GM10847 (cell line): ENCODE data around the gene GLS.
A peak's percentile ranks its signal among the peaks of the same experiment; 100 is the strongest.

ENCODE experiments used
- POLR2A ChIP-seq: IDR thresholded peaks from 2 replicates; pipeline ENCODE4 v1.6.1; 2011; ENCODE audit not compliant: insufficient read length; ENCODE audit errors: extremely low read depth

The GLS gene

GRCh38 chr2:190880378-190881083 is at the start of gene GLS:
Gene GLS (plus strand): TSS chr2:190880821. CDS start chr2:190881085, 264 bp downstream.
- peak; percentile 99 for TF ChIP-seq POLR2A

- TF ChIP-seq POLR2A = no peak
These were observed 48.7 kb upstream of the GLS start for GRCh38 chr2:190831941-190832340.

- TF ChIP-seq POLR2A = no peak
These were observed 45.8 kb upstream of the GLS start for GRCh38 chr2:190834890-190835208.

DNA sequence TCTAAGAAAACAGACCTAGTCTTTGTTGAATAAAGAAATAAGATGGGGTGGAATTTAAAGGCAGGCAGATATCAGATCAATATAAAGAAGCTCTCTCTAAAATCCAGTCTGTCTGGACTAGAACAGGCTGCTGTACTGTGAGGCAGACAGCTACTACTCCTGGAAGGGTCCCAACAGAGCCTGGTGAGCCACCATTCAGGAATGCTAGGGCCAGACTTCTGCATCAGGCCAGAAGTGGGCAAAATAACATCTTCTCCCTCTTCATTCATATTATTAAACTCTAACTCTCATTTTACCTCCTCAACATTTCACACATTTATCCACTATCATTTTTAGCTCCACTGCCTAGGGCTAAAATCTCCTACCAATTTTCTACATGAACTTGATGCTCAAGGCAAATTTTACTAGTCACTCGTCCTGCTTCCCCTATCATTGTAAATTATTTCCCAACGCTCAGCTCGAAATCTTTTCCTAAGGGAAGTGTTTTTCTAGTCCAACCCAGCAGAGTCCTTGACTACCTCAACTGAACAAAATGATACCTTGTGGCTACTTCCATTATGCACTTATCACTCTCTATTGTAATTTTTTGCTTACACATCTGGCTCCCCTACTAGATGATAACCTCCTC is 45.2 kb upstream of the GLS start:
- TF ChIP-seq POLR2A = no peak

- no peak for TF ChIP-seq POLR2A
These were observed 43.9 kb upstream of the GLS start for GRCh38 chr2:190836767-190837166.

DNA sequence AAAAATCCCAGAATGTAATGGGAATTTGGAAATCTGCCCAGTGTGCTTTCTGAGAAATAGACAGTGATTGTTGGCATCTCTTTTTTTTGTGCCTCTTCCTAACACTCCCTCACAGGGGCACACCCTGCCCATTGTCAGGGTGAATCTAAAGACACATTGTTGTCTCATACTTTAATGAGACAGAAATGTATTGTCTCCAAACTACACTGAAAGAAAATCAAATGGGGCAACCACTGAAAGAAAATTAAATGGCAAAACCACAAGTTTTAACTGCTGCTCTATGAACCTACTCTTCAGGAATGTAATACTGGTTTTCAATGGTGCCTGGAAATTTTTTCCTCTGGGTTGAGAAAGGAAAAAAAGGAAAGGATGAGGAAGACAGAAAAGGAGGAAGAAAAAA is 43.2 kb upstream of the GLS start:
- no peak for TF ChIP-seq POLR2A

DNA sequence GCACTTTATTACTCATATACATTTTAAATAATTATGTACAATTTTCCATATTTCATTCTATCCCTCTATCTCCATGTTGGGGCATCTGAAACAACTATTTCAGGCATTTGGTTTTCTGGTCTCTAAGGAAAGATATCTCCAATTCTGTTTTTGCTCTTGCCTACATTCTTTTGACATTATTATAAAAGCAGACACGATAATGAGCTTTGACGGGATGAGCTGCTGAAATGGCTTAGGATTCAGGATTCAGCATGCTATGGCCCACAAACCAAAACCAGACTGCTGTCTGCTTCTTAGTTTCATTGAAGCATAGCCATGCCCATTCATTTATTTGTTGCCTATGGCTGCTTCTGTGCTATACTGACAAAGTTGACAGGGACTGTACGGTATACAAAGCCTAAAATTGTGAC is 42.7 kb upstream of the GLS start:
- TF ChIP-seq POLR2A = no peak

DNA sequence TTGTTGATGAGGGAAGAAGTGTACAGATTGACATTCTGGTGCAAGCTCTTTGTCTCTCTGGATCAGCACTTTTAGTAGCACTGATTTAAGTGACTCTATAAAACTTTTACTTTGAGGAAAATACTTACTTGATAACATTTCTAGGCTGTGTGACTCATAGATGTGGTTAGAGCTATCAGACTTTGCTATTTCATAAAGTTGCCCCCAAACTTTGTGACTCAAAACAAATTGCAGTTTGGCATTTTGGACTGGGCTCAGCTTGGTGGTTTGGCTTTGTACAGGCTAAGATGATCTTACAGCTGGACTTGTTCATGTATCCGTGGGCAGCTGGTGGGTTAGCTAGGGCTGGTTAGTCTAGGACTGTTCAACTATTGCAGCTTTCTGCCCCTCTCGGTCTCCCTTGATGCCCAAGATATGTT is 42.1 kb upstream of the GLS start:
- TF ChIP-seq POLR2A = no peak

DNA sequence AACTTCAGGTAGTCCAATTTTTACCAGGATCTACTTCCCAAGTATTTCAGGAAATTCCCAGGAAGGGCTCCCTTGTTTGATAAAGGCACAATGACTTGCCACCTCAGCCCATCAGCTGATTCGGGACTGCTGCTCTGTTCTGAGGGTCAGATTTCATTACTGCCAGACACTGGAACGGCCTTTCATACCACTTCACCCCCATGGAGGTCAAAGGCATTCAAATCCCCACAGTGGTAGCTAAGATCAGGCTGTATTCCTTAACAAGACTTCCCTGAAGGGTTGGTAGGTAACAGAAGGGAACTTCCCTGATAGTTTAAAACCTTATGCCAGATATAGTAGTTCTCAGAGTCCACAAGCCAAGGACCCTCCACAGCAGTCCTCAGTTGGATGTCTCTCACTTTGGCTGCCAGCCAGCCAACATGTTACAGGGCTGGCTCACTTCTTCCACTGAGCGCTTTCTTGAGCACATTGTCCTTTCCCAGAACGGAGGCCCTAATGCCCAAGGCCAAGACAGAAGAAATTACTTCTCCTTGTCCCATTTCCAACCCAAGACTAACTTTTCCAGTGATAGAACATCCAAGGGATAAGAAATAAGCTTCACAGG is 40.0 kb upstream of the GLS start:
- TF ChIP-seq POLR2A = no peak

DNA sequence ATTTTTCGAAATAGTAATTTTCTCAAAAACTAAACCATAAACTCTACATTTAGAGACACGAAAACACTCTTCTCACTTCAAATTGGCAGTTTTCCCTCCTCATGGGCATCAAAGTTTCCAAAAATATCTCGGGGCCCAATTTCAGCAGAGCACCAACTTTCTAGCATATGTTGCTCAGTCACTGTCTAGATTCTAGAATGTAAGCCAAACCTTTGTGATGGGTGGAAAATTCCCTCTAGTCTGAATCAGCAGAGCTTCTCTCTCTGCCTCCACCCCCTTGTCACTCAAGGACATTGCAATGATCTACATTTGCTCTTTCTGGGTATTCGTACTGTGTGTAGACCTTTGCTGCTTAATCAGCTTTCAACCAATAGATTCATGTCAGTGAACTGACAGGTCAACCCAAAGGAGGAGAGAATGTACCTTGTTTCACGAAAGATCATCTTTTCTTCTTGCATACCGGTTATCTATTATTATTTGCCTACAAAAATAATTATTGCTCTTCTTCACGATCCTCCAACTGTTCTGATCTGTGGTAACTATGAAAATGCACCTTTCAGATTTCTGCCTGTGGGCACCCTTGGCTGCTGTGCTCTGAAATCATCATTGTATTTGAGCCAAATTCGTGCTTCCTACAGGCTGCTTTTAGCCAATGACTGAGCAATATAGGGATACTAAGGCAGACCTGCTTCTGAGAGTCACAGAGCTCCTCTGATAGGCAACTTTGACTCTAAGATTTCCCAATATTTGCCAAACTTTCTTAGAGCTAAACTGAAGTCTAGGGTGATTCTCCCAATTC is 38.7 kb upstream of the GLS start:
- no peak for TF ChIP-seq POLR2A

DNA sequence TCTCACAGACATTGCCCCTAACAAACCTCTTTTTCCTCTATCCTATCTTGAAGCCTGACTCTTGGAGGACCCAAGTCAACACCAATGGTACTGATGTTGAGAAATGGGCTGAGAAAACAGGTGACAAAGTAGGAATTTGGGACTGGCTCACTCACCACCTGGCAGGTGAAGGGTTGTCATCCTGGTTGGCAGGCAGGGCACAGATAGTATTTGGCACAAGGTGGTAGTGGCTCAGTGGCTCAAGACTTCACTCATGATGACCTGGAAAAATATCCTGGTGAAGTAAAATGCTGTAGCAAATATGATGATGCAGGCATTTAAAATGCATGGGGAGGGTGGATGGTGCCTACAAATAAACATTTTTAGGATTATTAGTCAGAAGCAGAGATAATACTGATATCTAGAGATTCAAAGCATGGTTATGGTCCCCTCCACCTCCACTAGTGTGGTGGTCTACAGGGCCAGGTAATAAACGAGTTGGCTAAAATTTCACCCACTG is 38.0 kb upstream of the GLS start:
- no peak for TF ChIP-seq POLR2A

GRCh38 chr2:190843890-190844699 is 36.5 kb upstream of the GLS start:
- no peak for TF ChIP-seq POLR2A

- TF ChIP-seq POLR2A = no peak
These were observed 35.8 kb upstream of the GLS start for GRCh38 chr2:190844700-190845401.

- no peak for TF ChIP-seq POLR2A
These were observed 33.9 kb upstream of the GLS start for GRCh38 chr2:190846746-190847145.
